Body of pancreas (tissue), 4 donors: Measurements from ENCODE around the gene TNIP2. TPM values are rescaled to one million over a fixed set of nuclear protein-coding genes. Genes with fewer than 3 reads are reported as not detected.
A peak's percentile ranks its signal among the peaks of the same experiment; 100 is the strongest.

Experiments
- ATAC-seq: fragments of 150-250 bp; one replicate; pipeline ENCODE4 v1.9.1; 2016
- DNase-seq, 4 donors: peaks; one replicate each; pipeline ENCODE4 v3.0.0-alpha.2; 2019
- H3K27ac ChIP-seq, 4 donors: fragments of 200-600 bp; sonication (generic); 1 replicate in 3 of 4; 2 replicates in 1 of 4; pipeline versions ENCODE4 v1.5.1 to v1.6.1; 2016 to 2019; ENCODE audit warnings: mild to moderate bottlenecking in 1 of 4, mixed read lengths in 1 of 4, moderate library complexity in 1 of 4
- H3K27me3 ChIP-seq, 2 donors: fragments of 200-600 bp; sonication (generic); one replicate each; pipeline ENCODE4 v1.6.0; 2016; ENCODE audit warnings: mild to moderate bottlenecking in 1 of 2
- H3K36me3 ChIP-seq, 2 donors: fragments of 200-600 bp; sonication (generic); replicated peaks in 1 of 2; 2 replicates each; pipeline ENCODE4 v1.5.1; 2016; ENCODE audit warnings: low read depth in 2 of 2; ENCODE audit not compliant: insufficient read depth in 1 of 2
- H3K4me1 ChIP-seq: fragments of 200-600 bp; sonication (generic); one replicate; pipeline ENCODE4 v1.6.0; 2016
- H3K4me3 ChIP-seq, 2 donors: fragments of 200-600 bp; sonication (generic); 1 replicate in 1 of 2; 2 replicates in 1 of 2; pipeline ENCODE4 v1.5.1; 2016 to 2019
- H3K9me3 ChIP-seq, 3 donors: fragments of 200-600 bp; sonication (generic); 1 replicate in 2 of 3; 2 replicates in 1 of 3; pipeline ENCODE4 v1.5.1; 2016
- POLR2A ChIP-seq, 3 donors: fragments of 450-650 bp; IDR thresholded peaks; one replicate each; pipeline ENCODE4 v1.6.1; 2016; ENCODE audit warnings: antibody characterized with exemption in 3 of 3, mild to moderate bottlenecking in 2 of 3
- WGBS, 2 donors: methylation state at CpG; one replicate each; pipeline ENCODE4 v1.1.5; 2017; 5-methylcytosine and 5-hydroxymethylcytosine counted together
- intact Hi-C: fragments of 100-400 bp; cut with DNase I; formaldehyde crosslinking; loops from one replicate; pipeline ENCODE4 v1.15.1; 2023
- total RNA-seq, 2 donors: library from RNA; depleted of rRNA; stranded (reverse); fragments of >200 nt; gene quantifications; one replicate each; pipeline ENCODE4 v1.1.0, GENCODE V29; 2016
- TF ChIP-seq, protein P1 (sequence below), 7 experiments: fragments of 450-650 bp in 4 of 7; fragments of 200-600 bp in 3 of 7; sonication (generic) in 3 of 7; IDR thresholded peaks; one replicate each; pipeline ENCODE4 v1.5.1; 2016 to 2019; ENCODE audit warnings: antibody characterized with exemption in 7 of 7

Gene TNIP2
- total RNA-seq, 2 donors from 2014 or later, result 39.7 to 75.8 TPM

DNA sequence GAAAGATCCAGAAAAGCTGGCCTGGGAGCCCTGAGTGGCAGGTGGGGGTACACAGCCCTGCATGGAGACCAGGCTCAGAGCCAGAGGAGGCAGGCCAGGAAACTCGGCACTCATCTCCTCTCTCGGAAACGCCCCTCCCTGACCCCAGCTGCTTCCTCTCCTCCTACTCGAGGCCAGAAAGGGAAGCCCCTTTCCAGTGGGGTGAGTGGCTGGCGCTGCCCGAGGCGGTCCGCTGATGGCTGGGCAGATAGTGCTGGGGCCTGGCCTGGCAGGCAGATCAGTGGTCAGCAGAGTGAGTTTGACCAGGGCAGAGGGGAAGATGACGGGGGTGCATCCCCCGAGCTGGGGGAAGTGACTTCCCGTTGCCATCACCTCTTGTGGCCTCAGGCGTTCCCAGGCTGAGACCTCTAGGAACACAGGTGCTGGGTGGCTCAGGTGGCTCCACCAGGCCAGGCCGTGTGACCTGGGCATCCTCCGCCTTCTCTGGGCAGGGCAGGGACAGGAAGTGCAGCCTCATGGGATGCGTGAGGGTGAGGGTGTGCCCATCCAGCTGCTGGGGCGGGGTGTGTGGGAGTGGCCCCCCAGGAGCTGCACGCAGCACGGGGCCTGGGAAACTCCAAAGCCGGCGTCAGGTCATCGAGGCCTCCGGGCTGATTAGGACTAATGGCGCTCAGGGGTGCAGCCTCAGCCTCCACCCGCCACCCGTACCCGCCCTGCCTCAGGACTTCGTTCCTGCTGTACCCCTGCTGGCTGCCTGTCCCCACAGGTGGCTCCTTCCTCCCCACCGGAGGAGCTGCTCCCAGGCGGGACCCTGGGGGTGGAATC lies 42.5 kb upstream of the TNIP2 start:
- 63 to 71% methylated on average over 14 to 28 of the region's 29 CpGs for WGBS, 2 donors
- TF ChIP-seq POLR2A (IDR thresholded peaks at IDR 0.05), result no peak
- TF ChIP-seq, protein P1, sequence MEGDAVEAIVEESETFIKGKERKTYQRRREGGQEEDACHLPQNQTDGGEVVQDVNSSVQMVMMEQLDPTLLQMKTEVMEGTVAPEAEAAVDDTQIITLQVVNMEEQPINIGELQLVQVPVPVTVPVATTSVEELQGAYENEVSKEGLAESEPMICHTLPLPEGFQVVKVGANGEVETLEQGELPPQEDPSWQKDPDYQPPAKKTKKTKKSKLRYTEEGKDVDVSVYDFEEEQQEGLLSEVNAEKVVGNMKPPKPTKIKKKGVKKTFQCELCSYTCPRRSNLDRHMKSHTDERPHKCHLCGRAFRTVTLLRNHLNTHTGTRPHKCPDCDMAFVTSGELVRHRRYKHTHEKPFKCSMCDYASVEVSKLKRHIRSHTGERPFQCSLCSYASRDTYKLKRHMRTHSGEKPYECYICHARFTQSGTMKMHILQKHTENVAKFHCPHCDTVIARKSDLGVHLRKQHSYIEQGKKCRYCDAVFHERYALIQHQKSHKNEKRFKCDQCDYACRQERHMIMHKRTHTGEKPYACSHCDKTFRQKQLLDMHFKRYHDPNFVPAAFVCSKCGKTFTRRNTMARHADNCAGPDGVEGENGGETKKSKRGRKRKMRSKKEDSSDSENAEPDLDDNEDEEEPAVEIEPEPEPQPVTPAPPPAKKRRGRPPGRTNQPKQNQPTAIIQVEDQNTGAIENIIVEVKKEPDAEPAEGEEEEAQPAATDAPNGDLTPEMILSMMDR (IDR thresholded peaks at IDR 0.05), result no peak
- no peak for ATAC-seq
- intact Hi-C loops, result no loop called here
- no peaks in the 10 kb centered on the region for H3K36me3 ChIP-seq
- H3K9me3 ChIP-seq, result no peaks in the 10 kb centered on the region
- peak in 3 of 4 donors; percentile 32 to 73 (median 50) for DNase-seq
- H3K27me3 ChIP-seq, result no peaks in the 10 kb centered on the region
- peaks cover 90% of the 10 kb centered on the region for H3K4me1 ChIP-seq
- H3K4me3 ChIP-seq, result no peak overlapping the region
- H3K27ac ChIP-seq, result peak overlapping the region; percentile 67 to 86 (median 82)

DNA sequence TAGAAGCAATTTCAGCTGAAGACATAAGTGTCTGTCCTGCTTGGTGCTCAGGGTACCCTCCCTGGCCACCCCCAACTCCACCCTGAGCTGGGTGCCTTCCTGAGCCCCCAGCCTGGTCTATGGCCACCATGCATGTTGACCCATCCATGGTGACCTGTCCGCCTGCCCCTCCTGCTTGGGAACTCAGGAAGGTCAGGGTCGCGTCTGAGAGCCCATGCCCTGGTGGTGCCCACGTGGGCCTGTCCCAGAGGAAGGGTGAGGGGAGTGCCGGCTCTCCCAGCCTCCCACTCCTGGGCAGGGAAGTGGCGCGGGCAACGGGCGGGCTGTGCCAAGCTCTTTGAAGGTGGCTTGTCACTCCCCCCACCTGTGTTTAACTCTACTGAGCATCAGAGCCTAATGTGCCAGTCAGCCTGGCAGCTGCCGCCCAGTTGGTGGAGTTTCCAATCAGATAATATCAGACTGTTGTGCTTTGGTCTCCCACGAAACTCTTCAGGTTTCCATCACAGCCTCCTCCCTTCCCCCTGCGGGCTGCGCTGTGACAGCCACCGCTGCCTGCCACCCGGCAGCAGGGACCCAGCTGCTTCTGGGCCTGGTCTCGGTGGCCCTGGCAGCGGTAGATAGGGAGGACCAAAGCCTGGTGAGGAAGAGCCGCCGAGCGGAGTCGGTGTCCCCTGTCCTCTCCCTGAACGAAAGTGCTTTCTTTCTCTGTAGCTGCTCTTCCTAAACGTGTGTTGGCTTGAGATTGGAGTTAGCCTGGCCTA lies 41.6 kb upstream of the TNIP2 start:
- ATAC-seq (peak; percentile 46), DNase-seq (peak; percentile 75 to 89 (median 84))
- Histone ChIP-seq H3K4me3 (no peak overlapping the region), H3K4me1 (peaks cover 89% of the 10 kb centered on the region), H3K36me3 (no peaks in the 10 kb centered on the region), H3K27me3 (no peaks in the 10 kb centered on the region), H3K9me3 (no peaks in the 10 kb centered on the region), H3K27ac (peak overlapping the region; percentile 67 to 86 (median 82))
- intact Hi-C loops, result no loop called here
- no peak for TF ChIP-seq POLR2A (IDR thresholded peaks at IDR 0.05)
- TF ChIP-seq, protein P1 (IDR thresholded peaks at IDR 0.05), result no peak
- 37 to 52% methylated on average over 11 to 23 of the region's 23 CpGs for WGBS, 2 donors

DNA sequence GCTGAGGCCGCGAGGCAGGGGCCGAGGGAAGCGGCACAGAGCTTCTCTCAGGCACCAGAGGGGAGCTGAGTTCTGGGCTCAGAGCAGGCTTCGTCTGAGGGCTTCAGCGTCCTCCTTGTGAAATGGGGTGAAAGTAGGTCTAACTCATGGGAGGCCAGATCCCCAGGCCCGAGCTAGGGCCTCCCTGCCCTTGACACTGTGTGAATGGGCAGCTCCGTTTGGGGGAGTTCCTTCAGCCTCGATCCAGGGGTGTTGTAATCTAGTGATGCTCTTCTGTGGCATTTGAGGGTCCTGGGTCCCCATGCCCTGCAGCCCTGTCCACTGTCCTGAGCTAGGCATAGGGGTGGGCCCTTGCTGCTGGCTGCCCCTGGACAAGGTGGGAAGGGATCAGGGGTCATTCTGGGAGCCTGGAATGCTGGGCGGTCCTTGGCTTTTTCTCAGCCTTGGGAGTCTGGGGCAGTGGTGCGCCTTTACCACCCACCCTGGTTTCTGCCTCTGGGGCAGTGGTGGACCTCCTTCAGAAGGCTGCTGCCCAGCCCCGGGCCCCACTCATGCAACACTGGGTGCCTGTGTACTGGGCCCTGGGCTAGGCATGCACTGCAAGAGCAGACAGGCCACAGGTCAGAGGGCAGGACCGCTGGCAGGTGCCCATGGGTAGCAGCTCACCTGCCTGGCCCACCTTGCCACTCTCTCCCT lies 40.9 kb upstream of the TNIP2 start:
- H3K9me3 ChIP-seq, result no peaks in the 10 kb centered on the region
- TF ChIP-seq, protein P1 (IDR thresholded peaks at IDR 0.05), result no peak
- no peak for TF ChIP-seq POLR2A (IDR thresholded peaks at IDR 0.05)
- no peak for ATAC-seq
- no peaks in the 10 kb centered on the region for H3K27me3 ChIP-seq
- H3K36me3 ChIP-seq, result no peaks in the 10 kb centered on the region
- 52 to 55% methylated on average over 4 to 13 of the region's 13 CpGs for WGBS, 2 donors
- DNase-seq, result peak in 1 of 4 donors; percentile 13
- peaks cover 95% of the 10 kb centered on the region for H3K4me1 ChIP-seq
- H3K4me3 ChIP-seq, result no peak overlapping the region
- intact Hi-C loops, result no loop called here
- H3K27ac ChIP-seq, result peak overlapping the region; percentile 67 to 86 (median 82)

DNA sequence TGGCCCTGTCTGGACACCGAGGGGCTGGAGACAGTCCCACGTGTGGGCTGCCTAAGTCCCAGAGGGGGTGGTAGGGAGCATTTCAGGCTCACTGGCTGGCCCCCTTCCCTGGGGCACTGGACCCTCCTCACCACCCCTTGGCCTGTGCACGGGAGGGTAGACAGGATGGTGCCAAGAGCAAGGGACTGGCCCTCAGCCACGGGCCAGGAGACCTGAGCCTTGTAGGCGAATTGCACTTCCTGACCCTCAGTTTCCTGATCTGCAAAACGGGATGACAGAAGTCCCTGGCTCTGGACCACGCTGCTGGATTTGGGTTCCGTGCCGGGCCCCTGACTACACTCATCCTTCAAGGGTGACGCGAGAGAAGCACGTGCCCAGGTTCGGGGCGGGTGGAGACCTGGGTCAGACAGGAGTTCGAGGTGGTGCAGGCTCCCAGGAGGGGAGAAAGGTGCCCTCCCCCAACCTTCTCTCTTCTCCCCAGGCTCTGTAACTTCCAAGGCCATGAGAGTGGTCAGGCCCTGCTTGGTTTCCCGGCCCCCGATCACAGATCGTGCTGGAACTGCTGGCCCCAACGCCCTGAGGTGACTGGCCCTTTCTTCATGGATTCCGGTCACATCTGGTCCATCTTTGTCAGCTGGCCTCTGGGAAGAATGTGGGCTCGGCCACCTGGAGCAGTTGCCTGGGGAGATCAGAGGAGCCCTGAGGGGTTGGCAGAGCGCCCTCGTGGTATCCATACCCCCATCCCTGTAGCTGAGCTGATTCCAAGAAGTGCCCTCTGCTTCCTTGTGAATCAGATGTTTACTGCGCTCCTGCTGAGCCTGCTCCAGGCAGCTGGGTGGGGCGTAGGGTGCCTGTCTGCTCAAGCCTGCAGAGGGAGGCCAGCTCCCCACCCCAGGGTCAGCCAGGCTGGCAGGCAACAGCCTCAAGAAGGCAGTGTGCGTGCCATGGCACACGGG lies 40.0 kb upstream of the TNIP2 start:
- Histone ChIP-seq H3K4me1 (peaks cover 96% of the 10 kb centered on the region), H3K36me3 (no peaks in the 10 kb centered on the region), H3K27ac (peak overlapping the region; percentile 67 to 86 (median 82)), H3K9me3 (no peaks in the 10 kb centered on the region), H3K27me3 (no peaks in the 10 kb centered on the region), H3K4me3 (no peak overlapping the region)
- 54 to 60% methylated on average over 11 to 27 of the region's 27 CpGs for WGBS, 2 donors
- intact Hi-C loops, result no loop called here
- peak; percentile 61 for ATAC-seq
- TF ChIP-seq POLR2A (IDR thresholded peaks at IDR 0.05), result peak; percentile 11 to 55 (median 35)
- TF ChIP-seq, protein P1 (IDR thresholded peaks at IDR 0.05), result peak in 4 of 7 experiments; percentile 10 to 32 (median 18)
- DNase-seq, result peak; percentile 91 to 97 (median 94)
